ENCODE results near the gene SYNE1. TPM values are rescaled to one million over a fixed set of nuclear protein-coding genes. Genes with fewer than 3 reads are reported as not detected.
"Not testable (repeated sequence)": the region's sequence is repeated elsewhere in the genome, so short reads cannot be mapped to it uniquely, and the experiment has no call there.

The SYNE1 gene
- polyA plus RNA-seq, 5 donors: 62.3 to 107 (median 90.2) TPM

GRCh38 chr6:152491501-152491900 is 145.7 kb downstream of the SYNE1 start:
- DNase-seq: not testable (repeated sequence)

DNA sequence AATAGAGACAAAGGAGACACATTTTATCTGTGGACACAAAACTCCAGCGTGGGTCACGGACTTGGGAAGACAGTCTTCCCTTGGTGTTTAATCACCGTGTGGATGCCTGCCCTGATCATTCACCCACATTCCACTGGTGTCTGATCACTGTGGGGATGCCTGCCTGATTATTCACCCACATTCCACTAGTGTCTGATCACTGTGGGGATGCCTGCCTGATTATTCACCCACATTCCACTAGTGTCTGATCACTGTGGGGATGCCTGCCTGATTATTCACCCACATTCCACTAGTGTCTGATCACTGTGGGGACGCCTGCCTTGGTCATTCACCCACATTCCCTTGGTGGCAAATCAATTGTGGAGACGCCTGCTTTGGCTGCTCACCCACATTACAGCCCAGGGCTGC is 146.2 kb downstream of the SYNE1 start:
- DNase-seq: not testable (repeated sequence)

DNA sequence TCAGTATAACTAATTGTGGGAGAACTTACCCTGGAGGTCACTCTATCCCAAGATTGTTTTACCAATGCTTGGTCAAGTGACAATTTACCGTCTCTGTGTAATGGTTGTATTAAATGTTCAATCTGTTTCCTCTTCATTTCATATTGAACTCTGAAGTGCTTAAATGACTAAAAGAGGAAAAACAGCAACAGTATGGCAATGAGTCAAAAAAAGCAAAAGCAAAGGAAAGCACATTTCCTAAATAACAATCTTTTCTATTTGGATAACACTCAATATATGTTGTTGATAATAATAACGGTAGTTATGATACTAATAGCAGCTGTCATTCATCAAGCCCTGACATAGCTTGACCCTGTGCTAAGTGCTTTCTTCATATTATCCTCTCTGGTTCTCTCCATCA is 152.4 kb downstream of the SYNE1 start:
- DNase-seq: no peak

DNA sequence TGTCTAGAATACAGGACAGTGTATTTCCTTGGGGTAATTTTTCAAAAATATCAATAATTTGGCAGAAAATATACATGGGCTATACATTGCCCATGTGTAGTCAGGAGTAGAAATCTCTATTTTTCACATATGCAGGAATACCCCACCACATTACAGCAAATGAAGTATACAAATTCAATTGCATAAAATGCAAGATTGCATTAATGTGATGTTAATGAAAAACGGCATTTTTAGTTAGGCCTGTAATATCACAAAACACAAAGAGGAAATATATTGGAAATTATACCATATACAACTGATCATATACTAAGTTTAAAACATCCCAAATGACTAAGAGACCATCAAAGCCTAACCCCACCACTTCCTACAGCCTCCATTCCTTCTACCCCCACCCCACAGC is 154.9 kb downstream of the SYNE1 start:
- DNase-seq: no peak

DNA sequence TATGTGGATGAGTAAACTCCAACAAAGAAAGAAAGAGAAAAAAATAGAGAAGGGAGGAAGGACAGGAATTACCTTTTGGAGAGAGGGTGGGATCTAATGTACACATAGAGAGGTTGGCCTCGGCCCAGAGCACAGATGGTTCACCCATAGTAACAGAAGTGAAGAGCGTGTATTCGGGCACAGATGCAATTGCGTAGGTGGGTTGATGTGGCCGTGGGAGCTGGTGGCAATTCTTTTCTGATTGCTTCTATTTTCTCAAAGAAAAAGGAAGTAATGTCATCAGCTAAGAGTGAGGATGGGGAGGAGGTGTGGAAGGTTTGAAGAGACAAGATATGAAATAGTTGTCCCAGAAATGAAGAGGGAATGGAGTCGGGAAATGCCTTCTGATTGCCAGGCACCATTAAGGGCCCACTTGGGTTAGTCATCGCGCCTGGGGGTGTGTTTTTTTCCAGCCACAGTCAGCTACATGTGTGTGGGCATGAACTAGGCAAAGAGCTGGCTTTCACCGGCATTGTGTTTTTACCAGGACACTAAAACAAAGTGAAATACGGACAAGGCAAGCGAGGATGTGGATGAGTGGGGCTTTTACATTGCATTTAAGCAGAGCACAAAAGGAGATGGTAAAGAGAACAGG is 158.7 kb downstream of the SYNE1 start:
- DNase-seq: no peak

- no peak for DNase-seq
Measured at GRCh38 chr6:152474354-152474753, 162.8 kb downstream of the SYNE1 start.

DNA sequence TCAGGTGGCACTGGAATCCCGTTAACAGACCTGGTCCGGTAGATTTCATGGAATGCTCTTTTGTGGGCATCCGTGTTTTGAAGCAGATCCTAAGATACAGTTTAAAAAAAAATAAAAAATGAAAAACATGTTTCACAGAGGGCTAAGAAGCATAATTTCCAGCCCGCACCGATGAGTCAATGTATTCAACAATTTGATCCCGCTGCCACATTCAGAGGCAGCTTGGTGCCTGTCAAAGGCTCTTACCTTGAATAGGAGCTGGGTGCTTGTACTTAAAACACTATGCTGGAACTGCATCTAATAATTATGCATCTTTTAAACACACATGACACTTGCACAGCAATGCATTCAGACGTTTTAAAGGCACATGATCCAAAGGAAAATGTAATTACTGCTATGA is 164.8 kb downstream of the SYNE1 start:
- DNase-seq: no peak

DNA sequence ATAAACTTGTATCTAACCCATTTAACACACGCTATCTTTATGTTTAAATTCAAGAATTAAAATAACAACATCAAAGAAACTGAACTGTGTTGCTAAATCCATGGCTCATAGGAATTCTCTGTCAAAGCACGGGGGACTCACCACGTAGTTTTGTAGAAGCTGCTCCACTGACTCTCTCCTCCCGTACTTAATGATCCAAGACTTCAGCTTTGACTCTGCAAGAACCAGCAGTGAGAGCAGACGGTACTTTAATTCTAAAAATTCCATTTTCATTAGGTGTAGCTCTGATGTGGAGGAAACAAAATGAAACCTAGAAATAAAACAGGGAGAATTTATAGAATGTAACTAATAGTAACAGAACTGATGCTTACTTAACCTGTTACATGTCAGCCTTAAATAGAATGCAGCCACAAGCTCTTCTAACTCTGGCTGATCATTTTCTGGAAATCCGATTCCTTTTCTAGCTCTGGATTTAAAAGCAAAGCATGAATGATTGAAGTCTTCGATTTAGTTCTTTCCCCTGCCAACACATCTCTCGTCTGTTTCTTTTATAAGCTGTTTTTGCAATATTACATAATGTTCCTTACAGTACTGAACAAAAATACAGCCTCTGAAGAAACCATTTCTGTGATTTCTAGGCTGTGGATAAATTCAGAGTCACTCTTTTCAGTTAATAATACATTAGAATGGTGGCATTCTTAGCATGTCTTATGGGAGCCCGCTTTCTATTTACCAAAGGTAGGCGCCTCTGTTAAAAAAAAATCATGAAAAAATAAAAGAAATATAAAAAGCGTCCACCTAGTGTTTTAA is 165.5 kb downstream of the SYNE1 start:
- DNase-seq: no peak

DNA sequence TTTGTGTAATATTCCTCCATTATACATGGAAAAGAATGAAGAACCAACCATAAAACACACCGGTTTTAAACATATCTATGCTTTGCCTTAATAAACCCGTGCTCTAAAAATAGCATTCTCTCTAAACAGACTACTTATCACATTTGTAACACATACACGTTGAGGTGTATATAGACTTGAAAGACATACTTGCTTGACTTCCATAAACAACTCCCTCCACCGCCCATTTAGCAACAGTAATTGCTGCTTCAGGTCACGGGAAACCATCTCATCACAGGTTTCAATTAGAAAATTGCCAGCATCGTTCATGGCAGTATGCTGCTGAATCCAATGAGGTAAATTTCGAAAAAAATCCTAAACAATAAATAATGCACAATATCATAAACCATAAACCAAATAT is 174.0 kb downstream of the SYNE1 start:
- no peak for DNase-seq

GRCh38 chr6:152462716-152463115 is 174.4 kb downstream of the SYNE1 start:
- no peak for DNase-seq

- no peak for DNase-seq
Measured at GRCh38 chr6:152461556-152461955, 175.6 kb downstream of the SYNE1 start.

DNA sequence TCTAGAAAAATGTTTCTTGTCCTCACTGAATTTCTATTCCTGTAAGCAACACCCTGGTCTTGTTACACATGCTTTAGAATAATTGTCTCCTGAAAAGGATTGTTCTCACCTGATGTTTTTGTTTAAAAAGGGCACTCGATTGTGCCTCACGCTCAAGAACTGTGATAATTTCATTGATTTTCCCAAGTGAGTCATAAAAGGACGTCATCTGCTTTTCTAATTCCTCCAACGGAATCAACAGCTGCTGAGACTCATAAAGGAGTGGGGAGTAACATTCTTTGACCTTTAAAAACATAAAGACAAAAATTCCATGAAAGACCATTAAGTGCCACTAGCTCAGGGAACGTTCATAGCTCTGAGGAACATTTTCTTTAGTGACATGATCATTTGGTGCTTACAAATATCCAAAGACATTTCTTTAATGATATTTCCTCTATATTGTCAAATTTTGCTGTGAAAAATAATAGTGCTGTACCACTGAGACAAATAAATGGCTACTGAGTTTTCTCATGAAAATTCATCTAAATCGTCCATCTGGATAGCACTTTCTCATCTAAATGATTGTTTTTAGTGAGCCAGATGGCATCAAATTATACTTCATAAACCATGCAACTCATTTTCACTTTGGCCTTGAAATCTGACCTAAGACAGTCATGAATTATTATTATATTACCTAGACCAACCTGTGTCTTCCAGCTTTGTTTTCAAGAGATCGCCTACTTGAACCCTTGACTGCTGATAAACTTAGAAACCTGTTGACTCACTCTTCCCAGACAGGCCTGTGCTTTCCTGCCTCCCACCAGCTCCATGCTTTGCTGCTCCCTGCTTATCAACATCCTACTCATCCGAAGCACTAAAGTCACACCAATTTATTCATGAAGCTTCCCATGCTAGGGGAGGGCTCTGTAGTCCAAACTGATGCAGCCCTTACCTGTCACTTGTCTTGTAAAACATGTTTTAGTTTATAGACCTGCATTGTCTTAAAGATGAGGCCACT is 178.2 kb downstream of the SYNE1 start:
- DNase-seq: no peak

DNA sequence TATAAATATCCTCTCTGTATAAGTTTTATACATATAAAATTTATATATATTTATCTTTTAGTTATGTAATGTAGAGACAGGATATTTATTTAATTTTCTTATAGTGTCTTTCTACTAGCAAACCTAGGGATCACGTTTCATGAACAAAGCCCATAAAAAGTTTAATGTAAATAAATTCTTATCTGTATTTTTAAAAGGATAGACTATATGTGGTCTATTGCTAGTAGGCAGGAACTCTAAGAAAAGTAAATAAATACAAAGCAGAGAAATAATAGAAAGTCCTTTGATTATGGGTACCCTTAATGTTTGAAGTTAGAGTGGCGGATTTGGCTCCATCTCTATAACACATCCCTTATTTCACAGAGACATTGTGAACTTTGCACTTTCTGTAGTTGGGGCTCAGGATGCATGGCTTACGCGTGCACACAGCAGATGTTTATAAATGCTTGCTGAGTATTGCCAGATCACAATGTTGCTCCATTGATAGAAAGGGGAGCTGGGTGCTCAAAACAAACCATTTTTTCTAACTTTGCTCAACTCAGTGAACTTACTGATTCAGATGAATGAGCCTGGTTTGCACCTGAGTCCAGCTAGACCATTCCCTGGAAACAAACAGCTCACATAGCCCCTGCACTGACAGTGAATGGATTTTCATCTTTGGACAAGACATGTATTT is 179.1 kb downstream of the SYNE1 start:
- no peak for DNase-seq

DNA sequence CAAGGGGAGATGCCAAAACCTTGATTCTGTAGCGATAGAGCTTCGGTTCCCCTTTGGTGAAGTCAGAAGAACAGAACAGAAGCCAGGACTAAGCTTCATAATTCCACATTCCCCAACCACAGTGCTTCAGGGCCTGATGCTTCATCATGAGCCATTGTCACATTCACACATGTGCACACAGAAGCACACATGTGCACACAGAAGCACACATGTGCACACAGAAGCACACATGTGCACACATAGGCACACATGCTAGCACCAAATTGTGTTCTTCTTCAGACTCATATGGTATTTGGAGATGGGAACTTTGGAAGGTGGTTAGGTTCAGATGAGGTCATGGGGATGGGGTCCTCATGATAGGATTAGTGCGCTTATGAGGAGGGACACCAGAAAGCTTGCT is 183.2 kb downstream of the SYNE1 start:
- DNase-seq: no peak

DNA sequence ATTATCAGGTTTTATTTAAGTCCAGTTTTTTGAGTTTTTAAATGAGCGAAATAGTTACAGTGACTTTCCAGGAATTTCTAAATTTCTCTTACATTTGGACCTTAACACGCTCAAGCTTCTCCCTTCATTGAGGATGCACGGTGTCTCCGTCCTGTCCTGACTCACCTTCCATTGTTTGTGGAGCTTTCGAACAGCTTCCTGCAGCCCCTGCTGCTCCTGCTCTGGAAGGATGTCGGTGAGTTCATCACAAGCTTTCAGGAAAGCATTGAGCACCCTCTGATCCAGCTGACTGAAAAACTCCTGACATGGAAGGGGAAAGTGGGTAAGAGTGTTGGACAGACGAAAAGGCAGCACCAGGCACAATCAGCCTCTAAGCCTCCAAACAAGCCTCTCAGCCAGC is 183.7 kb downstream of the SYNE1 start:
- no peak for DNase-seq

DNA sequence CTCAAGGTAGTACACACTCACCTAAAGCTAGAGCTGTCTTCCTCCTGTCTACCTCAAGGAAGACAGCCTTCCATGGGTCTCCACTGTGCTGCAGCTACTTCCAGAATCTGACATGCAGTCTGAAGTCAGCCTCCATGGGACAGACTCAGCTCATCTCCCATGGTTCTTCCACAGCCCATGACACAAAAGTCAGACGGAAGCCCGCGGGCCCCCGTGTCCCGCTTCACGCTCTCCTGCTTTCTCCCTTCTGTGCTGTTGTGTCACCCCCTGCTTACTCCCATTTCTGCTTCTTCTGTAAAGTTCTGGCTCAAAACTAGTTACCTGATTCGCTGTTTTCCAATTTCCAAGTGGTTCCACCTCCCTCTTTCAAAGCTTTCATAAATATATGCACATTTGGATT is 184.5 kb downstream of the SYNE1 start:
- no peak for DNase-seq

DNA sequence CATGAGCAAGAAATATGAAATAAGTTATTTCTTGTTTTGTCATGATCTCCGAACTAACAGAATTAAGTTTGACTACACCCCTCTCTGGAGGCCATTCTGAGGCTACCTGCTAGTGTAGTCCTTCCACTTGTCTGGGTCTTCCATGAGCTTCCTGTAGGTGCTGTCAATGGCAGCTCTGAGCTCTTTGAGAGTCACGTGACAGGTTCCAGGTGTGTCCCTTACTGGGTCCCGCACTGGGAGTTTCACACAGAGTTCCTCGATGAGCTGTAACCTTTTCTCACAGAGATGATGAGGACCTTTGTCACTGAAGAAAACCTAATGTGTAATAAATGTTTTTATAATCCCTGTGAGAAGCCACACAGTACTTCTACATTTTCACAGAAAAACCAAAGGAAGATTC is 186.6 kb downstream of the SYNE1 start:
- no peak for DNase-seq

GRCh38 chr6:152441902-152442301 is 195.3 kb downstream of the SYNE1 start:
- no peak for DNase-seq

DNA sequence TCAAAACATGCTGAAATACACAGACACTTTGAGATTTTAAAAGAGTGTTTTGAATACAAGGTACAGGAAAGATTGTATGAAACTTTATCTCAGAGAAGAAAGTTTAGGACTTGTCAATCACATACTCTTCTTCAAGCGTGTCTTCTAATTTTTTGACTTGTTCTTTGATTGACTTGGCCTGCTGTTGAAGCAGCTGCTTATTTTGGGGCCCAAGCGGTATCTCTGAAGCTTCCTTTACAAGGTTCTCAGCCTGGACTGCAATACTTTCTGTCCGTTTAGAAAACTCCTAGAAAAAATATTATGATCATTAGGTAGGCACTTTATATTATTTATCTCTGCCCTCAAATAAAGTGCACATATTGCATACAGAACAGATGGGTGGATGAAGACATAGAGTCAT is 201.3 kb downstream of the SYNE1 start:
- DNase-seq: no peak

GRCh38 chr6:152432758-152433157 is 204.4 kb downstream of the SYNE1 start:
- no peak for DNase-seq

GRCh38 chr6:152428126-152428525 is 209.0 kb downstream of the SYNE1 start:
- no peak for DNase-seq

DNA sequence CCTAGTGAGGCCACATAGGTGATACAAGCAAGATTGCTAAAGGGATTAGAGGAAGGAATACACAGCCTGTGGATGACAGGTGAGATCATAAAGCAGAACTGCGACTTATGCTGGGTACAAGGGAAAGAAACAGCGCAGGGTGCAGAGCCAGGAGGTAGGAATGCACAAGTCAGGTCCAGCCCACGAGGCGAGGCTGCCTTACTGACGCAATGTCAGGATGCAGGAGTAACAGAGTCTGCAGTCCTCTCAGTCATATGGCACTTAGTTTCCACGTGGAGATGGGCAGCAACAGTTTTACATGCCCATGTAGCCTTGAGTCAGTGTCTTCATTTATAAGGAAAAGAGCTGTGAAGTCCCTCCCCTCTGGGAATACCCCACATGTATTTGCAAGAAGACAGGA is 210.9 kb downstream of the SYNE1 start:
- no peak for DNase-seq

All from right lung (tissue), 5 donors.